Activated CD8-positive, alpha-beta memory T cell treated with anti-CD3 and anti-CD28 coated beads, Interleukin-2, amount 50 U/mL, for 1 hour (primary cell): ENCODE data around the gene GUCY2D.
"Not testable (repeated sequence)": the region's sequence is repeated elsewhere in the genome, so short reads cannot be mapped to it uniquely, and the experiment has no call there.

Experiments used
- DNase-seq: peaks from one replicate; pipeline ENCODE4 v3.0.0-alpha.2; 2020; ENCODE audit errors: extremely low read depth

The GUCY2D gene

DNA sequence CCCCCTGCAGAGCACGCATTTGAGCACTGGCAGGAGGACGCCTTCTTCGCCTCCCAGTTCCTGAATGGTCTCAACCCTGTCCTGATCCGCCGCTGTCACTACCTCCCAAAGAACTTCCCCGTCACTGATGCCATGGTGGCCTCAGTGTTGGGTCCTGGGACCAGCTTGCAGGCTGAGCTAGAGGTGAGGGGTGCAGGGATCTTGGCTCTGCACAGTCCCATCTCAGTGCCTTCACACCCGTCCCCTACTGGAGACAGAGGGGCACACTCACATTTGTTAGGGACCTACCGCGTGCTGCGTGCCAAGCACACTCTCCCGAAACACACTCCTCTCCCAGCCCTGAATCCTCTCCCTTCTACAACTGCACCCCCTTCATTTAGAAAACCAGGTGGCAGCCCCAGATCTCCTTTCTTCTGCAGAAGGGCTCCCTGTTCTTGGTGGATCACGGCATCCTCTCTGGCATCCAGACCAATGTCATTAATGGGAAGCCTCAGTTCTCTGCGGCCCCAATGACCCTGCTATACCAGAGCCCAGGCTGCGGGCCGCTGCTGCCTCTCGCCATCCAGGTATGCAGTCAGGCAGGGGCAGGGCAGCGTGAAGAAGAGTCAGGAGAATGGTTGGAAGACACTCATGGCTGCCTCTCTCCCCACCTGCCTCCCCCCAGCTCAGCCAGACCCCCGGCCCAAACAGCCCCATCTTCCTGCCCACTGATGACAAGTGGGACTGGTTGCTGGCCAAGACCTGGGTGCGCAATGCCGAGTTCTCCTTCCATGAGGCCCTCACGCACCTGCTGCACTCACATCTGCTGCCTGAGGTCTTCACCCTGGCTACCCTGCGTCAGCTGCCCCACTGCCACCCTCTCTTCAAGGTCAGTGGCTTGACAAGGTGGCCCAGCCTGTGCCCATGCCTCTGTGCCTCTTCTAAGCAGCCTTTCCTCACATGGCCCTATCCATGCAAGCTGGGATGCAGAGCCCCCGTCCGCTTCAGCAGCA lies 42.7 kb downstream of the GUCY2D start:
- DNase-seq, result no peak

DNA sequence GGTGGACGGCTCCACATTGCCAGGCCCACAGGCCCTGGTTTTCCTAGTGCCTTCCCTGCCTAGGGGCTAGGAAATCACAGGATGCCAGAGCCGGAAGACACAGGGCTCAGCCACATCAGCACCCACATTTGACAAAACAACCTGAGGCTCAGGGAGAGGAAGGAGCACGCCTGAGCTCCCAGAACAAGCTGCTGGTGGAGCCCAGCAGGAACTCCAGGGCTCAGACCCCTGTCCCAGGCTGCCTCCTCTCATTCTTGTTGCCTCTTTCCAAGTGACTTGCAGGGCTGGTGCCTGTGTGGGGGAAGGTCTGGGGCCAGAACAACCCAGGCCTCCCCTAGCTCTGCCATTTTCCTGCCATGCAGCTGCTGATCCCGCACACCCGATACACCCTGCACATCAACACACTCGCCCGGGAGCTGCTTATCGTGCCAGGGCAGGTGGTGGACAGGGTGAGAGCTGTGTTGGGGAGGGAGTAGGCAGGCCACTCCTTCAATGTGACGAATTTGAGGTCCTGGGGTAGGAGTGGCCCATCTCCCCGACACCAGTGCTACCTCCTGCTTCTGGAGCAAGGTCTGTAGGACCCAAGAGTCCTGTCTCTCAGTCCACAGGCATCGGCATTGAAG lies 44.0 kb downstream of the GUCY2D start:
- DNase-seq, result no peak

DNA sequence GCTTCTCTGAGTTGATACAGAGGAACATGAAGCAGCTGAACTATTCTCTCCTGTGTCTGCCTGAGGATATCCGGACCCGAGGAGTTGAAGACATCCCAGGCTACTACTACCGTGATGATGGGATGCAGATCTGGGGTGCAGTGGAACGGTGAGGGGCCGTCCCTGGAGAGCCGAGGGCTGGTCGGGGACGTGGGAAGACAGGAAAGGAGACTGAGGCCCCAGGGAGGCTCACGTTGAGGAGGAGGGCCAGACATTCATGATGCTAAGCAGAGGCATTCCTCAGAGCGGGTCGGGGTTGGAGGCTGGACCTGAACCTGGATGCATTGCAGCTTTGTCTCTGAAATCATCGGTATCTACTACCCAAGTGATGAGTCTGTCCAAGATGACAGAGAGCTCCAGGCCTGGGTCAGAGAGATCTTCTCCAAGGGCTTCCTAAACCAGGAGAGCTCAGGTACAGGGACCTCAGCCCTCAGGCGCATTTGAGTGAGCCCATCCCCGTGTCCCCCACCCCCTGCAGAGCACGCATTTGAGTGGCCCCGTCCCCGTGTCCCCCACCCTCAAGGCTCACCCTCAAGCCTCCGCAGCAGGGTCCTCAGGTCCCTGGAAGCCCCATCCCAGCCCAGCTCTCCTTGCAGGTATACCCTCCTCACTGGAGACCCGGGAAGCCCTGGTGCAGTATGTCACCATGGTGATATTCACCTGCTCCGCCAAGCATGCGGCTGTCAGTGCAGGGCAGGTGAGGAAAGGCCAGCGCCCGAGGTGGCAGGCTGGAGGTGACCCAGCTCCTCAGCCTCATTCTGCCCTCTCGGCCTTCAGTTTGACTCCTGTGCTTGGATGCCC lies 44.7 kb downstream of the GUCY2D start:
- no peak for DNase-seq

DNA sequence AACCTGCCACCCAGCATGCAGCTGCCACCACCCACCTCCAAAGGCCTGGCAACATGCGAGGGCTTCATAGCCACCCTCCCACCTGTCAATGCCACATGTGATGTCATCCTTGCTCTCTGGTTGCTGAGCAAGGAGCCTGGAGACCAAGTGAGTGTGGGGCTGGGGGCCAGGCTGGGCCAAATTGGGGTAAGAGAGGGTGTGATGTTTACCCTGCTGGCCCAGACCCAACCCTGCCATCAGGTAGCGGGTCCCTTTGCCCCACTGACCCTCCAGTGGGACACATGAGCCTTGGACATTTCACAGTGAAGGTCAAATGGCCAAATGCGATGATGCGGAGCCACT lies 45.3 kb downstream of the GUCY2D start:
- DNase-seq, result no peak

DNA sequence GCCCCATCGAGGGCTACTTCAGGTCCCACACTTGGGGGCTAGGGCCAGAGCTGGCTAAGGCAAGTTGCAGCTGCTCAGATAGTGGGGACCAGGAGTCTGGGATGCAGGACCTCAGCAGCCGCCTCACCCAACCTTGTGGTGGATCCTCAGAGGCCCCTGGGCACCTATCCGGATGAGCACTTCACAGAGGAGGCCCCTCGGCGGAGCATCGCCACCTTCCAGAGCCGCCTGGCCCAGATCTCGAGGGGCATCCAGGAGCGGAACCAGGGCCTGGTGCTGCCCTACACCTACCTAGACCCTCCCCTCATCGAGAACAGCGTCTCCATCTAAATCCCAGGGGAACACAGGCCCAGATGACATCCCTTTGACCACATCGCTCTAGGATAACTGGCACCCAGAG lies 45.8 kb downstream of the GUCY2D start:
- no peak for DNase-seq

DNA sequence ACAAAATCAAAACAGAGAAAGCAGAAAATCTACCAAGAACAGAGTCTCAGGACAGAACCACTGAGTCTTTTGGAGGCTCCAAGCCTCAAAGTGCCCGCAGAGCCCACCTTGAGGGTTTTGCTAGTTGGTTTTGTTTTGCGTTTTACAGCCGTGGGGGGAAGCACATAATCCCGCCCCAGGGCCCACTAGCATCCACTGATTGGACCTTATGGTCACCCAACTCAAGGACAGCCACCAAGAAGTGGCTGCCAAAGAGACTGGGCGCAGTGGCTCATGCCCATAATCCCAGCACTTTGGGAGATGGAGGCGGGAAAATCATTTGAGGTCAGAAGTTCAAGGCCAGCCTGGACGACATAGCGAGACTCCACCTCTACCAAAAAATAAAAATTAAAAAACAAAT lies 46.3 kb downstream of the GUCY2D start:
- DNase-seq, result no peak

DNA sequence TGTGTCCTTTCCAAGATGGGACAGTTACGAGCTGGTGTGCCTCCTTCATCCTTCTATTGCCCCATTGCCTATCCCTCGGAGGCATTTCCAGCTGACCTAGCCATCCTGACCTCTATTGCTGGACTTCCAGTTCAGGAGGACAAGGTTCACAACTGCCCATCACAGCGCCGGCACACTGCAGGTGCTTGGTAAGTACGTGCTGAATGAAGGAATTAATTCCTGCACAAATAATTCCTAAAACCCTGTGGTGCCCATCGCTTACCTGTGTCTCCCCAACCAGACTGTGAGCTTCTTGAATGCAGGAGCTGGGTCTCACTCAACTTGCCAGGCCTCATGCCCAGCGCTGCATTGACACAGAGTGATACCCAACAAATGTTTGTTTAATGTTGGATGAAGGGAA lies 49.4 kb downstream of the GUCY2D start:
- no peak for DNase-seq

DNA sequence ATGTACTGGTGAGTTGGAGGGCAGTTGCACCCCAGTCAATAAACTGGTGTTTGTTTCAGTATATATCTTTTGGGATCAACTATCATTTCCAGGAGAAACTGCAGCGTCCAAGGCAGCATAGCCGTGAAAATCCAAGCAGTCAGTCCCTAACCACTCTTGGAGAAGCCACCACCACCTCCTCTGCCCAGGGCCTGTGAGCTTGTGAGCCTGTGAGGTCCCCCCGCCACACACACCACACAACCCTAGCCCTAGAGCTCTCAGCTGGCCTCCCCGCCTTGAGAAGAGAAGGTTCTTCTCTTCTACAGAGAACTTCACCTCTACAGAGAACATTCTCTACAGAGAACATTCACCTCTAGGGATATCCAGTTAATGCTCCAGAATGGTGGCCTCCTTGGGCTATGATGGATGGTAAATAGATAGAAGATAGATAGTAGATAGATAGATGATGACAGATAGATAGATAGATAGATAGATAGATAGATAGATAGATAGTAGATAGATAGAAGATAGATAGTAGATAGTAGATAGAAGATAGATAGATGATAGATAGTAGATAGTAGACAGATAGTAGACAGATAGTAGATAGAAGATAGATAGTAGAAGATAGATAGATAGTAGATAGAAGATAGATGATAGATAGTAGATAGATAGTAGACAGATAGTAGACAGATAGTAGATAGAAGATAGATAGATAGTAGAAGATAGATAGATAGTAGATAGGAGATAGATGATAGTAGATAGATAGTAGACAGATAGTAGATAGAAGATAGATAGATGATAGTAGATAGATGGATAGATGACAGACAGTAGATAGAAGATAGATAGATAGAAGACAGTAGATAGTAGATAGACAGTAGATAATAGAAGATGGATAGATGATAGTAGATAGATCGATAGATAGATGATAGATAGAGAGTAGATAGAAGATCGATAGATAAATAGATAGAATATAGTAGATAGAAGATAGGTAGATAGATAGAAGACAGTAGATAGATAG lies 50.1 kb downstream of the GUCY2D start:
- no peak for DNase-seq

DNA sequence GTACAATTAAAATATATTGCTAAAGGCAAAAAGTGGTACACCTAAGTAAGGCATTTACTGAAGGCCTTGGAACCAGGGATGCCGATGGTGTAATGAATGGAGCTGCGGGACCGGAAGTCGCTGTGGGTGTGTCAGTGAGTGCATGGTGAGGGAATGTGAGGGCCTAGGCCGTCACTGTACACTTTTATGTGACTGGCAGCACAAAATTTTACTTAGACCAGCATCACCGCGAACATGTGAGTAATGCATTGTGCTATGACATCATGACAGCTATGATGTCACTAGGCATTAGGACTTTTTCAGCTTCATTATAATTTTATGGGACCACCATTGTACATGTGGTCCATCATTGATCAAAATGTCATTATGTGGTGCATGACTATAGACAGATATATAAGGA lies 51.2 kb downstream of the GUCY2D start:
- no peak for DNase-seq

DNA sequence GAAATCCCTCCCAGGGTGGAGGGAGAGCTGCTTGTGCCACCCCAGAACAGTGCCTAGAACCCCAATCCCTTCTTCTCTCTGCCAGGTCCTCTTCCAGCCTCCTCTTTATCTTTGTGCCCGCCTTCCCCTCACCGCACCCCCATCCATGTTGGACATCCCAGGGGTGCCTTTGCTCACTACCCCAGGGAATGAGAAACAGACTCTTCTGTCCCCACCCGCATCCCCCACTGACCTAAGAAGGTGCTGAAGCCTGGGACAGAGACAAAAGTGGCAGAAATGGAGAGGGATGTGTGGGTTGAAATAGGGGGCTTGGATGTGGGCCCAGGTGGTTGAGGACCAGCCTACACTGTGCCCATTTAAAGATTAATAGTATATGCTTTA lies 53.4 kb downstream of the GUCY2D start:
- no peak for DNase-seq

DNA sequence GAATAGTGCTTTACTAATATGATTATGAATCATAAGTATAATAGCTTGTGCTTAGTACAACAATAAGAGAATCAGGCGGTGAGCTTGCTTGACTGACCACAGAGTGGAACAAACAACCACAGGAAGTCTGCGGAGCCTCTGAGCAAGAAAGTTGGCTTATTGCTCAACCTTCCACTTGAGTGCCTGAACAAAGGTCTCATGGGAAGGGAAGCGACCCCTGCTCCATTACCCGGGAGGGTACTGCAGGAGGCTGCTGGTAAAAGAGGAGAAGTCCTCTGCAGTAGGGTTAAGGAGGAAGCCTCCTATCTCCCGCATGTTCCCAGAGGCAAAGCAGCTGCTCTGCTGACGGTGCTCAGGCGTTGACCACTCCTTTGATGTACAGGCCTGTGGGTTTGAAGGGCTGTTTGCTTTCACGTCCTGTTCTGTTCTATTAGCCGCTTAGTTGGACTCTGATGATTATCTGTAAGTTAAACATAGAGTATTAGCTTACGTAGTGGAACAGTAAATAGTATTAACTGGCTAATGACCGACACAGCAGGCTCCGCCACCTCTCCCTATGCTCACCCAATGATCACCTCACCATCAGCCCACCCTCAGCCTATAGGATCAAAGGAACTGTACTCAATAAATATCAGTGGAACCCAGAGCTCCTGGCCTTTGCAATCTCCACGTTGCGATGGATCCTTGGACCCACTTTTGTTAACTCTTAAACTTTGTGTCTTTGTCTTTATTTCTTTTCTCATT lies 54.0 kb downstream of the GUCY2D start:
- DNase-seq, result no peak

DNA sequence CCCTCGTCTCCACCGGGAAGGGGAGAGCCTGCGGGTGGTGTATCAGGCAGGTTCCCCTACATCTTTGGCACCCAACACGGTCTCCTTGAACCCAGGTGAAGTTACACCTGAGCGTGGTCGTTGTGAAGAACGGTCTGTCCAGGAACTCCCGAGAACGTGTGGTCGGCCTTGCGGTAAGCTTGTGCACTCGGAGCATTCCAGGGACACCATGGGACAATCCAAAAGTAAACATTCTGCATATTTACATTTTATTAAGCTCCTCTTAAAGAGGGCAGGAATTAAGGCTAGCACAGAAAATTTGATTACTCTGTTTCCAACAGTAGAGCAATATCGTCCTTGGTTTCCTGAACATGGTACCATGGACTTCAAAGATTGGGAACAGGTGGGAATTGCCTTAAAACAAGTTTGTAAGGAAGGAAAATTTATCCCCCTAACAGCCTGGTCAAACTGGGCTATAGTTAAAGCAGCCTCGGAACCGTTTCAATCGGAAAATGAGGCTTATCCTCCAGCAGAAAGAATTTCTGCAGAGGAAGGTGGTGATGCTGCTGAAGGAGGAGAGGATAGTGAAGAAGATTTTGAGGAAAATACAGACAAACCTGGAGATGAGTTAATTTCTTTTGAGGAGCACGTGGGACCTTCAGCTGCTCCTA lies 54.7 kb downstream of the GUCY2D start:
- no peak for DNase-seq

DNA sequence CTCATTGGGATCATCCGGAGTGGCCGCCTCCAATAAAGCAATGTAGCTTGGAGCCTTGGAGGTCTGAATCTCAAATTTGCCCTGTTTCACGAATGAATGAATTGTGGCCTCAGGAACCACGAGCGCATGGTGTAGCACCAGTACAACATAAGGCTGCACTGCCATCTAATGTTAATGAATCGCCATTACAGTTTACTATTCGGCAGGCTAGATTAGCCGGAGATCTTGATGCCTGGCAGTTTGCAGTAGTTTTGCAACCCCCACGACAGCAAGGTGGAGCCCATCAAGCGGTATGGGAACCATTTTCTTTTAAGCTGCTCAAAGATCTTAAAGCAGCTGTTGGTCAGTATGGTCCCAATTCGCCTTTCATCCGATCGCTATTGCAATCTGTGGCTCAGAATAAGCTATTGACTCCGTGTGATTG lies 55.3 kb downstream of the GUCY2D start:
- peak; percentile 21 for DNase-seq

DNA sequence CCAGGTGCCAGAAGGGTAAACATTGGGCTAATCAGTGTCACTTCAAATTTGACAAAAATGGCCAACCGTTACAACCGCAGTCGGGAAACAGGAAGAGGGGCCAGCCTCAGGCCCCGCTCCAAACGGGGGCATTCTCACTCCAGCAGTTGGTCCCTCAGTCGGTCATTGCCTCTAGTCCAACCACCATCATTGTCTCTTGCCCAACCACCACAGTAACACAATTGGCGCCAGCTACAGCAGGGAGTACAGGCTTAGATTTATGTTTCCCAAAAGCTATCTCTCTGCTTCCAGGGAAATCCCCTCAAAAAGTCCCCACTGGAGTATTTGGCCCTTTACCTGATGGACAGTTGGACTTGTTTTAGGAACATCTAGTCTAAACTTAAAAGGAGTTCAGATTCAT lies 56.7 kb downstream of the GUCY2D start:
- no peak for DNase-seq

DNA sequence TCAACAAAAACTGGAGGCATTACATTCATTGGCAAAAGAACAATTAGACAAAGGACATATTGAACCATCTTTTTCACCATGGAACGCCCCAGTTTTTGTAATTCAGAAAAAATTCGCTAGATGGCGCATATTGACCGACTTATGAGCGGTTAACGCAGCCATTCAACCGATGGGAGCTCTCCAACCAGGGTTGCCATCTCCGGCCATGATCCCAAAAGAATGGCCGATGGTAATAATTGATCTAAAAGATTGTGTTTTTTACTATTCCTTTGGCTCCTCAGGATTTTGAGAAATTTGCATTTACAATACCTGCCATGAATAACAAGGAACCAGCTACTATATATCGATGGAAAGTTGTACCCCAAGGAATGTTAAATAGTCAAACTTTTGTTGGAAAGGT lies 57.9 kb downstream of the GUCY2D start:
- peak; percentile 25 for DNase-seq

DNA sequence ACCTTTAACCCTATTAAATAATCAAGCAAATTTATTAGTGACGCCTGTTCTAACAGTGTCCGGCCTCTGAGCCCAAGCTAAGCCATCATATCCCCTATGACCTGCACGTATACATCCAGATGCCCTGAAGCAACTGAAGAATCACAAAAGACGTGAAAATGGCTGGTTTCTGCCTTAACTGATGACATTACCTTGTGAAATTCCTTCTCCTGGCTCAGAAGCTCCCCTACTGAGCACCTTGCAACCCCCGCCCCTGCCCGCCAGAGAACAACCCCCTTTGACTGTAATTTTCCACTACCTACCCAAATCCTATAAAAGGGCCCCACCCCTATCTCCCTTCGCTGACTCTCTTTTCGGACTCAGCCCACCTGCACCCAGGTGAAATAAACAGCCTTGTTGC lies 59.4 kb downstream of the GUCY2D start:
- not testable (repeated sequence) for DNase-seq

DNA sequence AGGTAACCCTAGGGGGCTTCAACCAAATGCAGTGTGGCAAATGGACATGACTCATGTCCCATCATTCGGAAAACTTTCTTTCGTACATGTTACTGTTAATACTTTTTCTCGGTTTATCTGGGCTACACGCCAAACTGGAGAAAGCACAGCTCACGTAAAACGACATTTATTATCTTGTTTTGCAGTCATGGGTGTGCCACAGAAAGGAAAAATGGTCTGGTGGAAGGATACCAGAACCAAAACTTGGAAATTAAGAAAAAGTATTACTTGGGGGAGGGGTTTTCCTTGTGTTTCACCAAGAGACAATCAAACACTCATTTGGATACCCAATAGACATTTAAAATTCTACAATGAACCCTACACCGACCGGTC lies 60.0 kb downstream of the GUCY2D start:
- DNase-seq, result no peak

DNA sequence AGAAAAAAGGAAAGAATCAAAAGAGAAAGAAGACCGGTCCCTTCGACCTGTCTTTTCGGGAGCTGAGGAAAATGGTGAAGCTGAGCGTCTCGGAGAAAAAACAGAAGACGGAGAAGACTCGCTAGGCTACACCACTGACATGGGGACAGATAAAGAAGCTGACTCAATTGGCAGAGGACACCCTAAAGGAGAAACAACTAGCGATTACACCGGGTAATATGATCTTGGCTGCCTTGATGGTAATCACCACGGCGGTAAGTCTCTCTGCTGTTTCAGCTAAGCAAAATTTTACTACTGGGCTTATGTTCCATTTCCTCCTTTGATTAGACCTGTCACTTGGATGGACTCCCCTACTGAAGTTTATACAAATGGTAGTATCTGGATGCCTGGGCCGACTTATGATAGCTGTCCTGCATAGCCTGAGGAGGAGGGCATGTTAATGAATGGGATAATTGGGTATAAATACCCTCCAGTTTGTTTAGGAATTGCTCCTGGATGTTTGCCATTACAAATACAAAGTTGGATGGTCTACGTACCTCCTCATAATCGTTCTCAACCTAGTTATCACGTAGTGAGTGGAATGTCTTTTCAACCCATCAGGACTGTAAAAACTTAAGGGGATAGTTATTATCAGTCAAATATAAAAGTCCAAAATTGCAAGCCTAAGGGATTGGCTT lies 60.5 kb downstream of the GUCY2D start:
- no peak for DNase-seq

DNA sequence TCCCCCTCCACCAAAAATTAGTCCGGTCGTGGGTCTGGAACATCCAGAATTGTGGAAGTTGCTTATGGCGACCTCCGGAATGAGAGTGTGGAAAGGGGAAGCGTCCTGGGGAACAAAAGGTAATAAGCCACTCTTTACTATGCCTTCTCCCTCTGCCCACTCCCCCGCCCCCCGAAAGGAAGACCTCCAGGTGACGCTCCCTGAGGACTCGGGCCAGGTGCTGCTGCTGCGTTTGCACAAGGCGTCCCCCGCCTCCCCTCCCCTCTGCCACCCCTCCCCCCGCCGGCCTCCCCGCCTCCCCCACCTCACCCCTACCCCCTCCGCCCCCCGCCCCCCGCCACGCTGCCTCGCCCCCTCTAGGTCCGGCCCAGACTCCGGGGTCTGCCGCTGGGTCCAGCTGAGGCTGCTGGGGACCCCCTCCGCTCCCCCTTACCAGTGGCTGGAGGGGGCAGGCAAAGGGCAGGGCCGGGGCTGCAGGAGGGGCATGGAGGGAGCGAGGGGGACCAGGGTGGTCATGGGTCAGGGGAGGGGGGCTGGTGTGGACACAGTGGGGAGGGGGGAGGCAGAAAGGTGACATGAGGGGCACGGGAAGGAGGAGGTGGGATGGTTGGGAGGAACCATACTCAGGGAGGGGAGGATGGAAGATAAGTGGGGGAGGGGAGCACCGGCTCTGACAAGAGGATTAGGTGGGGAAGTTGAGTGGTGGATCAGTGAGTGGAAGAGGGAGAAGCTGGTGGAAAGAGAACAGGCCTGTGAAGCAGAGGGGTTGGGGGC lies 61.5 kb downstream of the GUCY2D start:
- DNase-seq, result no peak
